ACC112 (cell line): ENCODE data around the gene TNNC2.
"Not testable (repeated sequence)": the region's sequence is repeated elsewhere in the genome, so short reads cannot be mapped to it uniquely, and the experiment has no call there.

Experiments
- H2AFZ ChIP-seq: fragments of 200-600 bp; sonication (generic); one replicate; pipeline ENCODE4 v1.6.0; 2017; ENCODE audit warnings: antibody characterized with exemption, low read length; ENCODE audit not compliant: unreplicated experiment
- H3K27ac ChIP-seq: fragments of 200-600 bp; sonication (generic); 2 replicates; pipeline ENCODE4 v1.5.1; 2014; ENCODE audit warnings: low read depth, mild to moderate bottlenecking, antibody characterized with exemption, low read length, moderate library complexity
- H3K27me3 ChIP-seq: fragments of 200-600 bp; sonication (generic); 2 replicates; pipeline ENCODE4 v1.6.1; 2014; ENCODE audit warnings: mild to moderate bottlenecking, antibody characterized with exemption, low read length, moderate library complexity, mixed read lengths; ENCODE audit not compliant: insufficient read depth
- H3K36me3 ChIP-seq: fragments of 200-600 bp; sonication (generic); 2 replicates; pipeline ENCODE4 v1.6.1; 2016; ENCODE audit warnings: mild to moderate bottlenecking, antibody characterized with exemption, low read length, moderate library complexity, mixed read lengths; ENCODE audit not compliant: insufficient read depth
- H3K4me1 ChIP-seq: fragments of 200-600 bp; sonication (generic); one replicate; pipeline ENCODE4 v1.6.1; 2016; ENCODE audit warnings: low read length, mixed read lengths; ENCODE audit not compliant: insufficient read depth, unreplicated experiment, control insufficient read depth
- H3K4me3 ChIP-seq: fragments of 200-600 bp; sonication (generic); 2 replicates; pipeline ENCODE4 v1.5.1; 2014; ENCODE audit warnings: mild to moderate bottlenecking, low read depth, low read length
- H3K79me2 ChIP-seq: fragments of 200-600 bp; sonication (generic); one replicate; pipeline ENCODE4 v1.6.0; 2016; ENCODE audit warnings: low read length; ENCODE audit not compliant: control insufficient read depth, unreplicated experiment, insufficient read depth

TNNC2 gene

DNA sequence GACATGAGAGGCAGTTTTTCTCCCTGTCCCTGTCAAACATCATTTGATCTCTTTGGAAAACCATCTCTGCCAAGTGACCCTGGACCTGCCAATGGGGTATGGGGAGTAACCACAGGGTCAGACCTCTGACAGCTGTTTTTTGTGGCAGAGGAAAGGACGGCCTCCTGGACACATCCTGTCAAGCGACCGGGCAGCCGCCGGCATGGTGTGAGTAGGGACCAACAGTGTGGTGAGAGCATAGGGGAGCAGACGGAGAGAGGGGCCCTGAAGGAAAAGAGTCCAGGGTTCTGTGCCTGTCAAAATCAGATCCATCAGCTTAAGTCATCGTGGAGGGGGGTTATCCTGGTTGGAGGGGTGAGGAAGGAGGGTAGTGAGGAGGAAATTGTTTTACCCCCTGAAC is 25.3 kb downstream of the TNNC2 start:
- Histone ChIP-seq H3K36me3 (peaks cover 12% of the 10 kb centered on the region), H2AFZ (no peak overlapping the region), H3K4me1 (no peaks in the 10 kb centered on the region)

DNA sequence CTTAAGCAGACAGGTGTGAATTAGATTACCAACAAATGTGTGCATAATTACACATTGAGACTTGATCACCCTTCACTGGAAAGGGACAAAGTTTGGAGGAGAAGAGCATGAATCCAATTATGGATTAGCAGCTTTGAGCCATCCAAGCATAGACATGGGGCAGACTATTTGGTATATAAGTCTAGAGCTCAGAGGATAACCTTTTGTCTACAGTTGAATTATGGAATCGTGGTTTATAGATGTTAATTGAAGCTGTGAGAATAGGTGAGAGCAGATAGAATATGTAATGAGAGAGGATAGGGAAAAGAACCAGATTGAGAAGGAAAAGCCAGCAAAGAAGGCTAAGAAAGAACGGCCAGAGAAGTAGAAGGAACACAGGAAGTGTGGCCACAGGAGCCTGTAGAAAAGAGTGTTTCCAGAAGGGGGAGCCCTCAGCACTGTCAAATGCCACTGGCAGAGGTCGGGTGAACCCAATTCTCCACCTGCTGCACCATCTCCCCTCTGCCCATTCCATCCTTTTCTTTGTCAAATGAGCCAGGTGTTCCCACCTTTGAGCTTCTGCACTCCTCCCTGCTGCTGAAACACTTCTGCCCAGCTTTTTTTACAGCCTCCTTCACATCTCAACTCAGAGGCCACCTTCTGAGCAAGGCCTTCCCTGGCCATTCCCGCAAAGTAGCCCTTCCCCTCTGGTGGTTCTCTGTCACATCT is 28.0 kb downstream of the TNNC2 start:
- Histone ChIP-seq H3K4me3 (no peak overlapping the region), H3K4me1 (no peaks in the 10 kb centered on the region), H3K27me3 (no peaks in the 10 kb centered on the region), H2AFZ (no peak overlapping the region), H3K79me2 (no peaks in the 10 kb centered on the region), H3K27ac (peak overlapping the region; percentile 8; the same call in 1 of the 2 replicates), H3K36me3 (peaks cover 26% of the 10 kb centered on the region)

More for the DNA sequence above, 25.3 kb downstream of the TNNC2 start:
- Histone ChIP-seq H3K27me3 (no peaks in the 10 kb centered on the region), H3K27ac (no peak overlapping the region), H3K79me2 (no peaks in the 10 kb centered on the region), H3K4me3 (no peak overlapping the region)

DNA sequence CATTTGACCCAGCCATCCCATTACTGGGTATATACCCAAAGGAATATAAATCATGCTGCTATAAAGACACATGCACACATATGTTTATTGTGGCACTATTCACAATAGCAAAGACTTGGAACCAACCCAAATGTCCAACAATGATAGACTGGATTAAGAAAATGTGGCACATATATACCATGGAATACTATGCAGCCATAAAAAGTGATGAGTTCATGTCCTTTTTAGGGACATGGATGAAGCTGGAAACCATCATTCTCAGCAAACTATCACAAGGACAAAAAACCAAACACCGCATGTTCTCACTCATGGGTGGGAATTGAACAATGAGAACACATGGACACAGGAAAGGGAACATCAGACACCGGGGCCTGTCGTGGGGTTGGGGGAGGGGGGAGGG is 29.2 kb downstream of the TNNC2 start:
- not testable (repeated sequence) for H3K27me3 ChIP-seq, H3K79me2 ChIP-seq, H2AFZ ChIP-seq, H3K4me3 ChIP-seq, H3K4me1 ChIP-seq, H3K27ac ChIP-seq
- H3K36me3 ChIP-seq: peaks cover 23% of the 10 kb centered on the region; the same call in 1 of the 2 replicates

DNA sequence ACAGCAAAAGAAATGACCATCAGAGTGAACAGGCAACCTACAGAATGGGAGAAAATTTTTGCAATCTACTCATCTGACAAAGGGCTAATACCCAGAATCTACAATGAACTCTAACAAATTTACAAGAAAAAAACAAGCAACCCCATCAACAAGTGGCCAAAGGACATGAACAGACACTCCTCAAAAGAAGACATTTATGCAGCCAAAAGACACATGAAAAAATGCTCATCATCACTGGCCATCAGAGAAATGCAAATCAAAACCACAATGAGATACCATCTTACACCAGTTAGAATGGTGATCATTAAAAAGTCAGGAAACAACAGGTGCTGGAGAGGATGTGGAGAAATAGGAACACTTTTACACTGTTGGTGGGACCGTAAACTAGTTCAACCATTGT is 29.6 kb downstream of the TNNC2 start:
- not testable (repeated sequence) for H3K4me3 ChIP-seq, H3K4me1 ChIP-seq, H3K27me3 ChIP-seq, H3K79me2 ChIP-seq, H3K27ac ChIP-seq, H2AFZ ChIP-seq
- H3K36me3 ChIP-seq: peaks cover 23% of the 10 kb centered on the region; the same call in 1 of the 2 replicates

DNA sequence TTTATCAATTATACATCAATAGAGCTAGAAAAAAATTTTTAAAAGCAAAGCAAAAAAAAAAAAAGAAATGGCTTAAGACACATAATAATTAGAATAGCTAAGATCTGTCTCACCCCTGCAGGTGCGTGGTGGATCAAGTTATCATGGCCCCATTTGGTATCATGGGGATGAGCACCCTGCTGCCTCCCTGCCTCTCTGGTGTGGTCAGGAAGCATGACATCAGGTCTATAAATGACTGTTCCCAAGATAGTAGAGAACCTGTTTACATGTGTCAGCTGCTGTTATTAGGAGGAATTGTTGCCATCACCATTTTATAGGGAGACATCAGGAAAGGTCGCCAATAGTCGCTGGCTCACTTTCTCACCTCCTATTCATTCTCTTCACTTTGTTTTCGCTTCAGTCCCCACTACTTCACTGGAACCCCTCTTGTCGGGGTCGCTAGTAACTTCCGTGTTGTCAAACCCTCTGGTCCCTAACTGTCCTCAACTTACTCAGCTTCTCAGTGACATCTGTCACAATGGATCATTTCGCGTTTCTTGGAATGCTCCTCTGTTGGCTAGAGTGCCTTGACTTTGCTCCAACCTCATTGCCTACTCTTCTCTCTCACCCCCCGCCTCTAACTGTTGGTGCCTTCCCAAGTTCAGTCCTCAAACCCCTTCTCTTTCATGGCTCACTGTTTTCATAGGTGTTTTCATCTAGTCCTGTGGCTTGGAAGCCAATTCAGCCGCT is 30.6 kb downstream of the TNNC2 start:
- H3K79me2 ChIP-seq: peaks cover 12% of the 10 kb centered on the region
- H3K36me3 ChIP-seq: peaks cover 23% of the 10 kb centered on the region; the same call in 1 of the 2 replicates
- no peak overlapping the region for H3K4me3 ChIP-seq
- no peak overlapping the region for H3K27ac ChIP-seq
- H2AFZ ChIP-seq: no peak overlapping the region
- H3K27me3 ChIP-seq: no peaks in the 10 kb centered on the region
- H3K4me1 ChIP-seq: peaks cover 4% of the 10 kb centered on the region

DNA sequence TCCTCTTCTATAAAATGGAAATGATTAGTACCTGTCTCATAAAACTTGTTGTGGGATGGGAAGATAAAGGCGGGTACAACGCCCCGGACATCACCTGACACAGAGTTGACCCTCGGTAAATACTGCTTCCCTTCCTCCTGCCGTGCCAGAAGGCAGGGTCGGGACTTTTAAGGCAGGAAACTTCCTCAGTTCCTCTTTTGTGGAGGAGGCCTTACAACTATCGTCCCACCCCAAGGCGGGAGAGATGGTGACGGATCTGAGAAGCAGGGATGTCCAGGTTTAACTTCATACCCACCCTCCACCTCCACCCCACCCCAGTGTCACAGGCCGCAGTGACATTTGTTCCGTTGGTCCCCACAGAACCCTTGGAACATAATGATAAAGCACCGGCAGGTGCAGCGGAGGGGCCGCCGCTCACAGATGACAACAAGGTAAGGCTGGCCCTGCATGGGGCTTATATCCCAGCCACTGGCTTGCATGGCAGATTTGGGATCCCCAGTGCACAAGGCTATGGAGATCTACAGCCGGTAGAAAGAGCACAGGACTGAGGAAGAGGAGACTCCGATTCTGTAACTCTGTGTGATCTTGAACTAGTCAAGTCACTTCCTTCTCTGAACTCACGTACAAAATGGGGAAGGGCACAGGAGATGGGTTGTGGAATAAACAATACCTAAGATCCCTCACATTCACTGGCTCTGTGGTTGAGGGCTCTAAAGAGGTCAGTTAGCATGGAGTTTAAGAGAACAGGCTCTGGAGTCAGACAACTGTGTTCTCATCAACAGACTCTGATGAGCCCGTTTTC is 34.6 kb downstream of the TNNC2 start:
- peak overlapping the region; percentile 52 for H3K27ac ChIP-seq
- H3K36me3 ChIP-seq: peaks cover 20% of the 10 kb centered on the region; the same call in 1 of the 2 replicates
- H3K27me3 ChIP-seq: no peaks in the 10 kb centered on the region
- peak overlapping the region; percentile 94 for H3K4me3 ChIP-seq
- peaks cover 4% of the 10 kb centered on the region for H3K4me1 ChIP-seq
- peaks cover 12% of the 10 kb centered on the region for H3K79me2 ChIP-seq
- H2AFZ ChIP-seq: peak overlapping the region; percentile 94

DNA sequence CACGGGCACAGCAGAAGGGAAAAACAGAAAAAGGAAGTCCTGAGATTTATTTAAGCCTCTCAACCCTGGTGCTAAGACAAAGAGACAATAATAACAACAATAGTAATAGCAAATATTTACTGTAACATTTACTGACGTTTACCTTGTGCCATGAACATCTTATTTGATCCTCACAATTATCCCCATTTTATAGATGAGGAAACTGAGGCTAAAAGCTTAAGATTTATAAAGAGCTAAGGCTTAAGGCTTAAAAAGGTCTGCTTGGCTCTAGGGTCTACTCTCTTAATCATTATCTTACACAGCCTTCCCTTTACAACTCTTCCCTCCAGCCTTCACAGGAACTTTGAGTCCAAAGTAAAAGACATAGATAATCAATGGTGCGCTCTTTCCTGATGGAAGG is 38.8 kb downstream of the TNNC2 start:
- Histone ChIP-seq H3K4me3 (no peak overlapping the region), H3K79me2 (peaks cover 12% of the 10 kb centered on the region), H3K27ac (no peak overlapping the region), H3K27me3 (no peaks in the 10 kb centered on the region), H3K36me3 (no peaks in the 10 kb centered on the region), H2AFZ (no peak overlapping the region), H3K4me1 (peaks cover 4% of the 10 kb centered on the region)

DNA sequence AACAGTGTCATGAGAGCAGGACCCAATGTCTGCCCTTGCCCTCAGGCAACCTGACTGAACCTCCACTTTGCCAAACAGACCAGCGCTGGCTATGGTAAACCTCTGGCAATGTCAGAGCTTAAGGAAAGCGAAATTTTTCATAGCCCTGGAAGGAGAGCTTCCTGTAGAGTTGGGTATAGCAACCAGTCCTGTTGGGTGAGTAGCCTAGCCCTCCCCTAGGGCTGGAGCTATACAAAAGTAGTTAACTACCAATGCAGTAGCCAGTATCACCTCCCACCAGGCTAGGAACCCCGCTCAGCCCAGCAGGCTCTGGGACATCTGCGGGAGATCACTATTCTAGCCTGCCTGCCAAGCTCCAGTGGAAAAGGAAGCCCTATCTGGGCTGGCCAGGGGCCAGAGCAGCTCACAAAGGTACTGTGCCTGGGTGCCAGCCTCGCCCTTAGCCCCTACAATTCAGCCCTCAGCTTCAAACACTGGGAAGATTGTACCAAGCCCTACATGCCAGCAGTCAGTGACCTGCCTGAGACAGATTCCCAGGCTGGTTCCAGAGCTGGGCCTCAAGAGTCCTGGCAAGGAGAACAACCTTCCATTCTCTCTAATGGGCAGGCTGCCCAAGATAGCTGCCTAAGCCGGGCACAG is 43.3 kb downstream of the TNNC2 start:
- H3K4me1 ChIP-seq: peaks cover 41% of the 10 kb centered on the region
- H3K4me3 ChIP-seq: no peak overlapping the region
- no peak overlapping the region for H2AFZ ChIP-seq
- H3K27me3 ChIP-seq: no peaks in the 10 kb centered on the region
- no peaks in the 10 kb centered on the region for H3K36me3 ChIP-seq
- no peaks in the 10 kb centered on the region for H3K79me2 ChIP-seq
- no peak overlapping the region for H3K27ac ChIP-seq

DNA sequence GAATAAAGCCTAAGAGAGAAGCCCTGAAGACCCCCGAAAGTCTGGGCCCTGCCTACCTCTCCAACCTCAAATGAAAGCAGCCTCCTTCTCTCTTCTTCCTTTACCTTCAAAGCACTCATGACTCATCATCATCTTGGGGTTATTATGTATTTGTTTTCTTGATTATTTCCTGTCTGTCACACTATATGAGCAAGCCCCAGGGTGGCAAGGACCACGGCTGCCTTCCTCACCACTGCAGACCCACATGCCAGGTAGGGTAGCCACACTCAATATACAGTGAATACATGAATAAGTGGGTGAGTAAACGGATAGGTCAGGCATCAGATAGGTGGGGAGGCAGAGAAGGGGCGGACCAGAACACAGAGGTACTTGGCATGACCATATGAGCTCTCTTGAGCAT is 44.2 kb downstream of the TNNC2 start:
- no peaks in the 10 kb centered on the region for H3K36me3 ChIP-seq
- no peaks in the 10 kb centered on the region for H3K79me2 ChIP-seq
- no peak overlapping the region for H2AFZ ChIP-seq
- H3K27me3 ChIP-seq: no peaks in the 10 kb centered on the region
- peak overlapping the region; percentile 16; the same call in 1 of the 2 replicates for H3K27ac ChIP-seq
- no peak overlapping the region for H3K4me3 ChIP-seq
- H3K4me1 ChIP-seq: peaks cover 48% of the 10 kb centered on the region

DNA sequence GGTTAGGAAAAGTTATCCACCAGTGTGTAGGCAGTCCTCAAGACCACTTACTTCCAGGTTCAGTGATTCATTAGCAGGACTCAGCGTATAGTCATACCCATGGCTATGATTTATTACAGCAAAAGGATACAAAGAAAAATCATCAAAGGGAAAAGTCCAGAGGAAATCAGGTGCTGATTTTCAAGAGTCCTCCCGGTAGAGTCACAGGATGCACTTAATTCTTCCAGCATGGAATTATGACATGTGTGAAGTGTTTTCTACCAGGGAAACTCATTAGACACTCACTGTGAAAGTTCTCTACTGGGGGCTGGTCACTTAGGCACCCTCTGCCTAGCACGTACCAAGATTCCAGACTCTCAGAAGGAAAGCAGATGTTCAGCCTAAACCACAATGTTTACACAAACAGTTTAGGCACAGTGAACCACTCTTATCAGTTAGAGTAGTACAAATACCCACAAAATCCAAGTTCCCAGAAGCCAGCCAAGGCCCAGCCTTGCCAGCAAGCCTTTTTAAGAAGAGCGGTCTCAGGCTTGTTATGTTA is 45.7 kb downstream of the TNNC2 start:
- Histone ChIP-seq H3K4me1 (peaks cover 50% of the 10 kb centered on the region), H3K27me3 (no peaks in the 10 kb centered on the region), H3K79me2 (no peaks in the 10 kb centered on the region), H3K36me3 (no peaks in the 10 kb centered on the region), H2AFZ (no peak overlapping the region), H3K27ac (peak overlapping the region; percentile 95), H3K4me3 (peak overlapping the region; percentile 3; the same call in 1 of the 2 replicates)
